GM12892 (cell line): Measurements from ENCODE around the gene CYBA.

Experiments
- POLR2A ChIP-seq: IDR thresholded peaks from 2 replicates; pipeline ENCODE4 v1.6.1; 2011; ENCODE audit warnings: low read depth, low read length, control low read depth
- POLR2AphosphoS5 ChIP-seq: IDR thresholded peaks from 2 replicates; pipeline ENCODE4 v1.6.1; 2011; ENCODE audit warnings: low read depth, low read length, control low read depth
- TAF1 ChIP-seq: IDR thresholded peaks from 2 replicates; pipeline ENCODE4 v1.6.1; 2011; ENCODE audit warnings: low read depth, mild to moderate bottlenecking, control low read depth, low read length, borderline replicate concordance

- TF ChIP-seq POLR2AphosphoS5 (no peak), POLR2A (no peak), TAF1 (no peak)
Measured at GRCh38 chr16:88657371-88657770, 6.5 kb upstream of the CYBA start.
